ENCODE measurements around the gene NCS1.

DNA sequence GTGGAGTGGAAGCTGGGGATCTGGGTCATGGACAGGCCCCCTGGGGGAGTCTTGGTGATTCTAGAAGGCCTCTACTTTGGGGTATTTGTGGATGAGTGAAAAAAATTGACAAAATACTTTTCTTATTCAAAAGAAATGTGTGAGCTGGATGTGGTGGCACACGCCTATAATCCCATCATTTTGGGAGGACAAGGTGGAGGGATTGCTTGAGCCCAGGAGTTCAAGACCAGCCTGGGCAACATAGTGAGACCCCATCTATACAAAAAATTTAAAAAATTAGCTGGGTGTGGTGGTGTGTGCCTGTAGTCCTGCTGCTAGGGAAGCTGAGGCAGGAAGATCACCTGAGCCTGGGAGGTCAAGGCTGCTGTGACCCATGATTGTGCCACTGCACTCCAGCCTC lies 6.6 kb upstream of the NCS1 start:
- TF ChIP-seq, protein P1, sequence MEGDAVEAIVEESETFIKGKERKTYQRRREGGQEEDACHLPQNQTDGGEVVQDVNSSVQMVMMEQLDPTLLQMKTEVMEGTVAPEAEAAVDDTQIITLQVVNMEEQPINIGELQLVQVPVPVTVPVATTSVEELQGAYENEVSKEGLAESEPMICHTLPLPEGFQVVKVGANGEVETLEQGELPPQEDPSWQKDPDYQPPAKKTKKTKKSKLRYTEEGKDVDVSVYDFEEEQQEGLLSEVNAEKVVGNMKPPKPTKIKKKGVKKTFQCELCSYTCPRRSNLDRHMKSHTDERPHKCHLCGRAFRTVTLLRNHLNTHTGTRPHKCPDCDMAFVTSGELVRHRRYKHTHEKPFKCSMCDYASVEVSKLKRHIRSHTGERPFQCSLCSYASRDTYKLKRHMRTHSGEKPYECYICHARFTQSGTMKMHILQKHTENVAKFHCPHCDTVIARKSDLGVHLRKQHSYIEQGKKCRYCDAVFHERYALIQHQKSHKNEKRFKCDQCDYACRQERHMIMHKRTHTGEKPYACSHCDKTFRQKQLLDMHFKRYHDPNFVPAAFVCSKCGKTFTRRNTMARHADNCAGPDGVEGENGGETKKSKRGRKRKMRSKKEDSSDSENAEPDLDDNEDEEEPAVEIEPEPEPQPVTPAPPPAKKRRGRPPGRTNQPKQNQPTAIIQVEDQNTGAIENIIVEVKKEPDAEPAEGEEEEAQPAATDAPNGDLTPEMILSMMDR (conservative IDR thresholded peaks at IDR 0.05; ENCODE audit: low read depth, low read length), result no peak
- TF ChIP-seq EZH2 (IDR thresholded peaks at IDR 0.05; ENCODE audit: borderline replicate concordance, low read depth, low read length, poor library complexity, severe bottlenecking), result no peak
